Activated CD8-positive, alpha-beta T cell treated with anti-CD3 and anti-CD28 coated beads for 36 hours (primary cell): ENCODE measurements around the gene VIPR2. TPM values are rescaled to one million over a fixed set of nuclear protein-coding genes. Genes with fewer than 3 reads are reported as not detected.

ENCODE experiments used
- ATAC-seq: fragments of 200-7000 bp; cut with Tn5 transposase; one replicate; pipeline ENCODE4 v1.10.0; 2021; ENCODE audit warnings: mild to moderate bottlenecking, moderate library complexity
- CTCF ChIA-PET: fragments of 350-600 bp; sonication (Branson Sonifier 250); formaldehyde crosslinking; loops from one replicate; lab custom pipeline; 2021; ENCODE audit warnings: antibody characterized with exemption; lab: Charles Lee
- POLR2A ChIA-PET: fragments of 350-600 bp; sonication (Branson Sonifier 250); formaldehyde crosslinking; loops from one replicate; lab custom pipeline; 2021; ENCODE audit warnings: antibody characterized with exemption; lab: Charles Lee
- DNase-seq: peaks from one replicate; pipeline ENCODE4 v3.0.0-alpha.2; 2020
- H3K27ac Mint-ChIP-seq: one replicate; pipeline ENCODE4 v1.8.0; 2021; ENCODE audit warnings: mild to moderate bottlenecking, mixed read lengths
- H3K27me3 Mint-ChIP-seq: one replicate; pipeline ENCODE4 v1.8.0; 2021; ENCODE audit warnings: mixed read lengths
- H3K36me3 Mint-ChIP-seq: one replicate; pipeline ENCODE4 v1.8.0; 2021; ENCODE audit warnings: low read depth, mixed read lengths
- H3K4me1 Mint-ChIP-seq: one replicate; pipeline ENCODE4 v1.8.0; 2021; ENCODE audit warnings: low read depth, mixed read lengths
- H3K4me3 Mint-ChIP-seq: one replicate; pipeline ENCODE4 v1.8.0; 2021; ENCODE audit warnings: mild to moderate bottlenecking, moderate library complexity, mixed read lengths
- H3K9me3 Mint-ChIP-seq: one replicate; pipeline ENCODE4 v1.8.0; 2021; ENCODE audit warnings: mixed read lengths
- CTCF ChIP-seq: fragments of 200-600 bp; IDR thresholded peaks from one replicate; pipeline ENCODE4 v1.8.0; 2022; ENCODE audit warnings: antibody characterized with exemption, mild to moderate bottlenecking
- intact Hi-C: fragments of 100-400 bp; cut with micrococcal nuclease; formaldehyde crosslinking; loops from one replicate; pipeline ENCODE4 v1.10.0; 2022
- total RNA-seq, 2 experiments: library from RNA; stranded (reverse); gene quantifications; one replicate each; pipeline ENCODE4 v1.2.3, GENCODE V29; 2021

The VIPR2 gene
- total RNA-seq, 2 experiments from 2014 or later, result 0.09 TPM; not detected in 1

GRCh38 chr7:159146084-159146858 is 1.6 kb upstream of the VIPR2 start:
- no peaks in the 10 kb centered on the region for H3K36me3 Mint-ChIP-seq
- H3K4me1 Mint-ChIP-seq, result no peaks in the 10 kb centered on the region
- peaks cover 24% of the 10 kb centered on the region for H3K27me3 Mint-ChIP-seq
- POLR2A ChIA-PET, result no interaction called here
- DNase-seq, result no peak
- H3K4me3 Mint-ChIP-seq, result no peak overlapping the region
- intact Hi-C loops, result no loop called here
- CTCF ChIA-PET, result no interaction called here
- no peak for TF ChIP-seq CTCF
- H3K27ac Mint-ChIP-seq, result no peak overlapping the region
- ATAC-seq, result no peak
- no peaks in the 10 kb centered on the region for H3K9me3 Mint-ChIP-seq

- DNase-seq (no peak), ATAC-seq (no peak)
- ChIA-PET CTCF (no interaction called here), POLR2A (no interaction called here)
- Mint-ChIP-seq H3K36me3 (no peaks in the 10 kb centered on the region), H3K4me1 (no peaks in the 10 kb centered on the region), H3K9me3 (no peaks in the 10 kb centered on the region), H3K27ac (no peak overlapping the region), H3K4me3 (peak overlapping the region; percentile 51), H3K27me3 (peaks cover 27% of the 10 kb centered on the region)
- no peak for TF ChIP-seq CTCF
- intact Hi-C loops, result no loop called here
Observed at GRCh38 chr7:159145490-159145855, 806 bp upstream of the VIPR2 start.

- TF ChIP-seq CTCF, result no peak
- Mint-ChIP-seq H3K4me1 (no peaks in the 10 kb centered on the region), H3K36me3 (no peaks in the 10 kb centered on the region), H3K27ac (no peak overlapping the region), H3K9me3 (no peaks in the 10 kb centered on the region), H3K27me3 (peaks cover 27% of the 10 kb centered on the region), H3K4me3 (peak overlapping the region; percentile 56)
- peak; percentile 32 for DNase-seq
- ChIA-PET POLR2A (no interaction called here), CTCF (no interaction called here)
- ATAC-seq, result no peak
- intact Hi-C loops, result no loop called here
Observed at GRCh38 chr7:159143780-159144757, 598 bp downstream of the VIPR2 start.

- no peak for TF ChIP-seq CTCF
- H3K4me3 Mint-ChIP-seq, result no peak overlapping the region
- intact Hi-C loops, result no loop called here
- DNase-seq (no peak), ATAC-seq (no peak)
- H3K9me3 Mint-ChIP-seq, result no peaks in the 10 kb centered on the region
- peaks cover 27% of the 10 kb centered on the region for H3K27me3 Mint-ChIP-seq
- H3K4me1 Mint-ChIP-seq, result no peaks in the 10 kb centered on the region
- no peaks in the 10 kb centered on the region for H3K36me3 Mint-ChIP-seq
- CTCF ChIA-PET, result interaction anchor here (0.8 kb wide), 1 partner anchor 89 kb away, joined by 3 read pairs; no protein-coding TSS in a partner anchor
- H3K27ac Mint-ChIP-seq, result no peak overlapping the region
- POLR2A ChIA-PET, result interaction anchor here (1.2 kb wide), 1 partner anchor 8 kb away, joined by 5 read pairs; no protein-coding TSS in a partner anchor
Observed at GRCh38 chr7:159142730-159143129, 1.9 kb downstream of the VIPR2 start.
